Stimulated activated CD4-positive, alpha-beta T cell treated with anti-CD3 and anti-CD28 coated beads, Interleukin-12 subunit alpha, Interleukin-12 subunit beta, amount 100 ng/mL, for 48 hours (primary cell): ENCODE measurements around the gene RETN.
A peak's percentile ranks its signal among the peaks of the same experiment; 100 is the strongest.

ENCODE experiments used
- DNase-seq, 3 donors: peaks; one replicate each; pipeline ENCODE4 v3.0.0-alpha.2; 2020; ENCODE audit warnings: low read depth in 2 of 3, low spot score in 1 of 3

Gene RETN

DNA sequence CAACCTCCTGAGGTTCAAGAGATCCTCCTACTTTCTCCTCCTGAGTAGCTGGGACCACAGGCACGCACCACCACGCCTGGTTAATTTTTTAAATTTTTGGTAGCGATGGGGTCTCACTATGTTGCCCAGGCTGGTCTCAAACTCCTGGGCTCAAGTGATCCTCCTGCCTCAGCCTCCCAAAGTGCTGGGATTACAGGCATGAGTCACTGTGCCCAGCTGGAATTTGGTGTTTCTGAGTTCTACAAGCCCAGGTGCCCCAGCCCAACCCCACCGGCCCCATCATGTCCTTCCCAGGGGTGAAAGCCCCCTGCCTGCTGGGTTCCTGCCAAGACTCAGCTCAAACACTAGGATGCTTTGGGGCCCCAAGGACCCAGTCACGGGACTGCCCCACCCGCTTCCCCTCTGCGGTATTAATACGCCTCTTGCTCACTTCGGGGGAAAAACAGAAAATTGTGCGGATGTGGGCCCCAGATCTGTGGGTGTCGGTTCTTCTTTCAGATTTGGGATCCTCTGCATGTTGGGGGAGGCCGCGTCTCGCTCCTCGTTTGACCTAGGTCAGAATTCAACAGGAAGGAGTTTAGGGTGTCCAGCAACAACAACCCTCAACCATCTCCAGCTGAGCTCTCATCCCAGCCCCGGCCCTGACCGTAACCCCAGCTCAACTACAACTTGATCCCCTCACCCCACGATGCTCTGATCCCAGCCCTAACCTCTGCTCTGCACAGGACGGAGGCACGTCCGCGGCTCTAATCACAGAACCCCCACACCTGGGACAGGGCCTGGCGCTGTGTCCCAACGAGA is 36.7 kb downstream of the RETN start:
- DNase-seq: peak; percentile 63 to 68 (median 65)

DNA sequence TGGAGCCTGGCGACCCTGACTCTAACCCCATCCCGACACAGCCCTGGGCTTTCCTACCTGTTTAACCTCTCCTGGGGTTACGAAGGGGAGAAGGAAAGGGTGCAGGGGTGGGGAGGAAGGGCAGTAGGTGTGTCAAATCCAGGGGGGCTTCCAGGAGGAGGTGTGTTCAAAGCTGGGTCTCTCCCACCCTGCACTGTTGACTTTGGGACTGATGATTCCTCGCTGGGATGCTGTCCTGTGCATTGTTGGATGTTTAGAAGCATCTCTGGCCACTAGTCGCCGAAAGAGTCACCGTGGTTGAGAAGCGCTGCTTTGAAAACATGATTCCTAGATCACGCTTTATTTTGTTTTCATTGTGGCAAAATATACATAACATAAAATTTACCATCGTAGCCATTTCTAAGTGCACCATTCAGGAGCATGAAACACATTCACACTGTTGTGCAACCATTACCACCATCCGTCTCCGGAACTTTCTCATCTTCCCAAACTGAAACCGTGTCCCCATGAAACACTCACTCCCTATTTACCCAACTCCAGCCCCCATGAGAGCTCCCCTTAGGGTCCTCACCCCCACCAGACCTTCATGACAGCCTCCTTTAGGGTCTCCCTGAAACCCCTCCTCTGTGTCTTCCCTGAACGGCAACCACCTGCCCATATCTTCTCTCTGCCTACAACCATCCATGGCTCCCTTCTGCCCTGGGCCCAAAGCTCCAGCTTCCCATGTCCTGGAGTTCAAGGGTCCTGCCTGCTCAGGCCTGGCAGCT is 37.5 kb downstream of the RETN start:
- DNase-seq: no peak

GRCh38 chr19:7706955-7707456 is 38.2 kb downstream of the RETN start:
- no peak for DNase-seq

DNA sequence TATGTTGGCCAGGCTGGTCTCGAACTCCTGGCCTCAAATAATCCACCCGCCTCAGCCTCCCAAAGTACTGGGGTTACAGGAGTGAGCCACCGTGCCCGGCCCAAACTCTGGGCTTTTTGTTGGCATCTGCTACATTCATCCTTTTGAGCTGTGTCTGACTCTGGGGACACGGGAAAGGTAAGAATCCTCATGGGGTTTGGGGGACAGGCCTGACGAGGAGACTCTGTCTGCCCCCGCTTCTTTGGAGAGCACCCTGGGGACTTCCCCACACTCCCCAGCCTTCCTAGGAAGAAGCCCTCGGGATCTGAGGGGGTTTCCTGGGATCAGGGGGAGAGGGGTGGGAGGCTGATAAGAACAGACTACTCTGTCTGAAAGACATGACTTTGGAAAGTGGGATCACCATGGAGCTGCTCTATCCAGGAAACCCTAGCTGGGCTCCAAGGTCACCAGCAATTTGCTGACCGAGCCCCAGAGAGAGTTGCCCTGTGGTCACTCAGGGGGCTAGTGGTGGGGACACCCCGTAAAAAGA is 41.1 kb downstream of the RETN start:
- no peak for DNase-seq

DNA sequence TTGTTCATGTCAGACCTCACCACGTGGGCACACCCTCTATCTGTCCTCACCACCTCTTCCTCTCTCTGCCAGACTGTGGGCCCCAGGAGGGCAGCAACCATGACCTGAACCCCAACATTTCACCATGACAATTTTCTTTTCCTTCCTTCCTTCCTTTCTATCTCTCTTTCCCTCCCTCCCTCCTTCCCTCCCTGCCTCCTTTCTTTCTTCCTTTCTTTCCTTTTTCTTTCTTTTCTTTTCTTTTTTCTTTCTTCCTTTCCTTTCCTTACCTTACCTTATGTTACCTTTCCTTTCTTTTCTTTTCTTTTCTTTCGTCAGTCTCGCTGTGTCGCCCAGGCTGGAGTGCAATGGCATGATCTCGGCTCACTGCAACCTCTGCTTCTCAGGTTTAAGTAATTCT is 41.8 kb downstream of the RETN start:
- DNase-seq: no peak

DNA sequence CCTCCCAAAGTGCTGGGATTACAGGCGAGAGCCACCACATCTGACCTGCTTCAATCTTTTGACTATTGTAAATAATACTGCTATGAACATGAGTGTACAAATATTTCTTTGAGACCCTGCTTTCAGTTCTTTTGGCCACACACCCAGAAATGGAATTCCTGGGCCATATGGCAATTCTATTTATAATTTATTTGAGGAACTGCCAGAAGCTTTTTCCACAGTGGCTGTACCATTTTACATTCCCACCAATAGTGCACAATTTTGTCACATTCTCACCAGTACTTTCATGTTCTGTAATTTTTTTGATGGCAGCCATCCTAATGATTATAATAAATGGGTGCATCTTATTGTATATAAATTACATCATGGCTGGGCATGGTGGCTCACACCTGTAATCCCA is 46.8 kb downstream of the RETN start:
- DNase-seq: no peak

DNA sequence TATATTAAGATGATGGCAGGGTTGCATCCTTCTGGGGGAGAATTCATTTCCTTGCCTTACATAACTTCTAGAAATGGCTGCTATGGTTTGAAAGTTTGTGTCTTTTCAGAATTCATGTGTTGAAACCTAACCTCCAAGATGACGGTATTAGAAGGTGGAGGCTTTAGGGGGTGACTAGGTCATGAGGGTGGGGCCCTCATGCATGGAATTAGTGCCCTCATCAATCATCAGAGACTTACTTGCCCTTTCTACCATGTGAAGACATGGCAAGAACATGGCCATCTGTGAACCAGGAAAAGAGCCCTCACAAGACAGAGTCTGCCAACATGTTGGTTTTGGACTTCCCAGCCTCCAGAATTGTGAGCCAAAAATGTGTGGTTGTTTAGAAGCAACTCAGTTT is 47.9 kb downstream of the RETN start:
- DNase-seq: no peak

- no peak for DNase-seq
Observed at GRCh38 chr19:7718668-7719067, 49.8 kb downstream of the RETN start.
